IMR-90 (cell line): ENCODE measurements around the gene SIN3B.
A peak's percentile ranks its signal among the peaks of the same experiment; 100 is the strongest.

Experiments used
- BHLHE40 ChIP-seq: fragments of 150-350 bp; IDR thresholded peaks from 2 replicates; pipeline ENCODE4 v1.6.1; 2016; ENCODE audit warnings: mild to moderate bottlenecking, low read depth, low read length
- CEBPB ChIP-seq: IDR thresholded peaks from 2 replicates; pipeline ENCODE4 v1.6.1; 2012; ENCODE audit warnings: low read depth, low read length, improper control_type of control experiment
- CHD1 ChIP-seq: IDR thresholded peaks from 2 replicates; pipeline ENCODE4 v1.6.1; 2012; ENCODE audit warnings: low read depth, low read length, improper control_type of control experiment
- CTCF ChIP-seq: conservative IDR thresholded peaks from 2 replicates; pipeline ENCODE4 v1.5.1; 2012; ENCODE audit warnings: mild to moderate bottlenecking, low read depth, low read length, improper control_type of control experiment
- MAFK ChIP-seq: IDR thresholded peaks from 2 replicates; pipeline ENCODE4 v1.6.1; 2012; ENCODE audit warnings: low read depth, low read length, improper control_type of control experiment
- MAZ ChIP-seq: IDR thresholded peaks from 2 replicates; pipeline ENCODE4 v1.6.1; 2012; ENCODE audit warnings: low read depth, mild to moderate bottlenecking, low read length, improper control_type of control experiment, moderate library complexity, borderline replicate concordance
- MXI1 ChIP-seq: IDR thresholded peaks from 2 replicates; pipeline ENCODE4 v1.6.1; 2012; ENCODE audit warnings: low read depth, mild to moderate bottlenecking, low read length, moderate library complexity, borderline replicate concordance
- POLR2A ChIP-seq: IDR thresholded peaks from 2 replicates; pipeline ENCODE4 v1.6.1; 2012; ENCODE audit warnings: mild to moderate bottlenecking, low read depth, low read length
- RAD21 ChIP-seq: IDR thresholded peaks from 2 replicates; pipeline ENCODE4 v1.6.1; 2012; ENCODE audit warnings: low read length, improper control_type of control experiment
- SMC3 ChIP-seq: fragments of 150-350 bp; IDR thresholded peaks from 2 replicates; pipeline ENCODE4 v1.6.1; 2016; ENCODE audit warnings: low read depth, mild to moderate bottlenecking, antibody characterized with exemption, low read length, moderate library complexity

GRCh38 chr19:16829010-16829821 lies at the start of gene SIN3B:
- TF ChIP-seq CTCF (no peak), MAZ (peak; percentile 81; the same call in 1 of the 2 replicates), RAD21 (no peak), MXI1 (peak; percentile 90; the same call in 1 of the 2 replicates), SMC3 (no peak), CEBPB (no peak), BHLHE40 (no peak), POLR2A (peak; percentile 63), CHD1 (no peak), MAFK (no peak)
